IMR-90 (cell line): ENCODE data around the gene CCSER1. TPM values are rescaled to one million over a fixed set of nuclear protein-coding genes. Genes with fewer than 3 reads are reported as not detected.

Experiments
- ATAC-seq: fragments of 200-7000 bp; cut with Tn5 transposase; 2 replicates; pipeline ENCODE4 v1.9.1; 2020; ENCODE audit warnings: low read depth, mild to moderate bottlenecking, moderate library complexity
- BruUV-seq: library from RNA; stranded (reverse); fragments of 400-500 nt; replicated peaks from 2 replicates; lab custom pipeline; 2021; lab: Mats Ljungman, UMichigan
- CTCF ChIA-PET: fragments of 300-600 bp; formaldehyde crosslinking; extraction: SDS; loops from one replicate; lab custom pipeline; 2021; ENCODE audit warnings: antibody characterized with exemption; lab: Yijun Ruan, JAX
- POLR2A ChIA-PET: fragments of 300-600 bp; sonication (Branson Sonifier 250); formaldehyde crosslinking; loops from one replicate; lab custom pipeline; 2022; ENCODE audit warnings: antibody characterized with exemption; ENCODE audit not compliant: unreplicated experiment; lab: Charles Lee
- DNase-seq: peaks from one replicate; pipeline ENCODE4 v3.0.0; 2013
- H2AFZ ChIP-seq: replicated peaks from 2 replicates; pipeline ENCODE3; 2013; ENCODE audit warnings: low read length, mild to moderate bottlenecking; ENCODE audit not compliant: poor library complexity
- H2AK5ac ChIP-seq: 2 replicates; pipeline ENCODE4 v1.6.1; 2013; ENCODE audit warnings: low read depth, low read length, inconsistent platforms
- H2AK9ac ChIP-seq: replicated peaks from 2 replicates; pipeline ENCODE3; 2013; ENCODE audit warnings: mild to moderate bottlenecking, low read depth, low read length, moderate library complexity; ENCODE audit not compliant: poor library complexity
- H2BK120ac ChIP-seq: 2 replicates; pipeline ENCODE4 v1.6.1; 2013; ENCODE audit warnings: low read depth, low read length, inconsistent platforms
- H2BK15ac ChIP-seq: 3 replicates; pipeline ENCODE4 v1.6.1; 2013; ENCODE audit warnings: low read depth, low read length, inconsistent platforms
- H2BK20ac ChIP-seq: 2 replicates; pipeline ENCODE4 v1.6.1; 2013; ENCODE audit warnings: low read depth, mild to moderate bottlenecking, inconsistent platforms, low read length, moderate library complexity
- H2BK5ac ChIP-seq: 2 replicates; pipeline ENCODE4 v1.6.1; 2013; ENCODE audit warnings: mild to moderate bottlenecking, low read depth, low read length, inconsistent platforms; ENCODE audit not compliant: poor library complexity, severe bottlenecking
- H3K14ac ChIP-seq: replicated peaks from 2 replicates; pipeline ENCODE4 v1.6.1; 2013; ENCODE audit warnings: low read depth, low read length, inconsistent platforms
- H3K18ac ChIP-seq: 2 replicates; pipeline ENCODE4 v1.6.1; 2013; ENCODE audit warnings: low read depth, low read length, control low read depth
- H3K23ac ChIP-seq: 2 replicates; pipeline ENCODE4 v1.6.1; 2013; ENCODE audit warnings: low read depth, low read length, inconsistent platforms
- H3K27ac ChIP-seq: 2 replicates; pipeline ENCODE4 v1.5.1; 2013; ENCODE audit warnings: mild to moderate bottlenecking, control low read depth, low read length; ENCODE audit not compliant: insufficient read depth
- H3K27me3 ChIP-seq: 2 replicates; pipeline ENCODE4 v1.6.1; 2013; ENCODE audit warnings: low read length; ENCODE audit not compliant: control insufficient read depth, insufficient read depth
- H3K36me3 ChIP-seq: 2 replicates; pipeline ENCODE4 v1.6.1; 2013; ENCODE audit warnings: low read length, mixed read lengths; ENCODE audit not compliant: control insufficient read depth, insufficient read depth
- H3K4ac ChIP-seq: 2 replicates; pipeline ENCODE4 v1.6.1; 2013; ENCODE audit warnings: low read depth, low read length, inconsistent platforms
- H3K4me1 ChIP-seq: 2 replicates; pipeline ENCODE4 v1.6.1; 2013; ENCODE audit warnings: low read length, mixed read lengths; ENCODE audit not compliant: control insufficient read depth, insufficient read depth
- H3K4me2 ChIP-seq: 2 replicates; pipeline ENCODE4 v1.6.1; 2013; ENCODE audit warnings: low read depth, mild to moderate bottlenecking, control low read depth, low read length, moderate library complexity
- H3K4me3 ChIP-seq: 2 replicates; pipeline ENCODE4 v1.5.1; 2013; ENCODE audit warnings: low read depth, mild to moderate bottlenecking, control low read depth, low read length, moderate library complexity; ENCODE audit not compliant: insufficient read depth
- H3K56ac ChIP-seq: 2 replicates; pipeline ENCODE4 v1.6.1; 2013; ENCODE audit warnings: low read length, inconsistent platforms; ENCODE audit not compliant: insufficient read depth; ENCODE audit errors: extremely low read depth
- H3K79me1 ChIP-seq, 2 experiments: 2 replicates each; pipeline ENCODE4 v1.6.1; 2013; ENCODE audit warnings: low read length in 2 of 2, inconsistent platforms in 1 of 2, low read depth in 1 of 2
- H3K9ac ChIP-seq: 2 replicates; pipeline ENCODE4 v1.6.1; 2013; ENCODE audit warnings: low read depth, low read length, control low read depth
- H3K9me1 ChIP-seq: 2 replicates; pipeline ENCODE4 v1.6.1; 2013; ENCODE audit warnings: low read length, inconsistent platforms; ENCODE audit not compliant: insufficient read depth
- H3K9me3 ChIP-seq: 2 replicates; pipeline ENCODE4 v1.6.1; 2013; ENCODE audit warnings: low read length; ENCODE audit not compliant: control insufficient read depth, insufficient read depth
- H4K20me1 ChIP-seq: 2 replicates; pipeline ENCODE4 v1.6.1; 2013; ENCODE audit warnings: low read length, inconsistent platforms; ENCODE audit not compliant: insufficient read depth
- H4K5ac ChIP-seq: 2 replicates; pipeline ENCODE4 v1.6.1; 2013; ENCODE audit warnings: mild to moderate bottlenecking, low read depth, low read length, control low read depth
- H4K8ac ChIP-seq, 2 experiments: 2 replicates each; pipeline ENCODE4 v1.6.1; 2013; ENCODE audit warnings: low read depth in 2 of 2, low read length in 2 of 2, control low read depth in 1 of 2, inconsistent platforms in 1 of 2
- H4K91ac ChIP-seq: 2 replicates; pipeline ENCODE4 v1.6.1; 2013; ENCODE audit warnings: low read depth, low read length, inconsistent platforms; ENCODE audit not compliant: insufficient read depth
- BHLHE40 ChIP-seq: fragments of 150-350 bp; IDR thresholded peaks from 2 replicates; pipeline ENCODE4 v1.6.1; 2016; ENCODE audit warnings: mild to moderate bottlenecking, low read depth, low read length
- CEBPB ChIP-seq: IDR thresholded peaks from 2 replicates; pipeline ENCODE4 v1.6.1; 2012; ENCODE audit warnings: low read depth, low read length, improper control_type of control experiment
- FOS ChIP-seq: fragments of 150-350 bp; IDR thresholded peaks from 2 replicates; pipeline ENCODE4 v1.6.1; 2016; ENCODE audit warnings: low read depth, low read length
- MAFK ChIP-seq: IDR thresholded peaks from 2 replicates; pipeline ENCODE4 v1.6.1; 2012; ENCODE audit warnings: low read depth, low read length, improper control_type of control experiment
- MXI1 ChIP-seq: IDR thresholded peaks from 2 replicates; pipeline ENCODE4 v1.6.1; 2012; ENCODE audit warnings: low read depth, mild to moderate bottlenecking, low read length, moderate library complexity, borderline replicate concordance
- NFE2L2 ChIP-seq: fragments of 150-350 bp; IDR thresholded peaks from 2 replicates; pipeline ENCODE4 v1.6.1; 2016; ENCODE audit warnings: low read depth, mild to moderate bottlenecking, low read length
- POLR2A ChIP-seq: IDR thresholded peaks from 2 replicates; pipeline ENCODE4 v1.6.1; 2012; ENCODE audit warnings: mild to moderate bottlenecking, low read depth, low read length
- RAD21 ChIP-seq: IDR thresholded peaks from 2 replicates; pipeline ENCODE4 v1.6.1; 2012; ENCODE audit warnings: low read length, improper control_type of control experiment
- RCOR1 ChIP-seq: IDR thresholded peaks from 2 replicates; pipeline ENCODE4 v1.6.1; 2012; ENCODE audit warnings: mild to moderate bottlenecking, low read length, improper control_type of control experiment; ENCODE audit not compliant: insufficient replicate concordance
- WGBS, 2 experiments: methylation state at CpG; one replicate each; pipeline versions ENCODE4 v1.1.5 to v1.1.7; 2013; ENCODE audit warnings: missing lambda C conversion rate in 2 of 2; ENCODE audit not compliant: insufficient read length in 1 of 2; ENCODE audit errors: extremely low coverage in 2 of 2; 5-methylcytosine and 5-hydroxymethylcytosine counted together
- dilution Hi-C: fragments of 300-500 bp; cut with HindIII; formaldehyde crosslinking; loops from one replicate; pipeline ENCODE4 v1.14.3; 2018; ENCODE audit warnings: low sequenced_read_pairs; ENCODE audit not compliant: unreplicated experiment
- in situ Hi-C: fragments of 300-500 bp; cut with MboI; formaldehyde crosslinking; loops from 3 replicates; pipeline ENCODE4 v1.14.3; 2019; ENCODE audit warnings: low sequenced_read_pairs, inconsistent platforms, mixed read lengths
- intact Hi-C: fragments of 100-400 bp; cut with micrococcal nuclease; formaldehyde crosslinking; loops from 2 replicates; pipeline ENCODE4 v1.10.0; 2022
- polyA plus RNA-seq, 3 experiments: library from polyadenylated mRNA; depleted of rRNA; stranded (reverse); fragments of >200 nt; gene quantifications; 2 replicates each; pipeline ENCODE4 v1.2.3, GENCODE V29; 2012; ENCODE audit warnings: low replicate concordance in 1 of 3
- total RNA-seq: library from RNA; depleted of rRNA; stranded (reverse); fragments of >200 nt; gene quantifications from 2 replicates; pipeline ENCODE4 v1.2.3, GENCODE V29; 2012
- TF ChIP-seq, protein P1 (sequence below): fragments of 150-350 bp; IDR thresholded peaks from 2 replicates; pipeline ENCODE4 v1.6.1; 2016; ENCODE audit warnings: low read depth, mild to moderate bottlenecking, low read length, moderate library complexity, borderline replicate concordance
- TF ChIP-seq, protein P2 (sequence below): conservative IDR thresholded peaks from 2 replicates; pipeline ENCODE4 v1.5.1; 2012; ENCODE audit warnings: mild to moderate bottlenecking, low read depth, low read length, improper control_type of control experiment
- TF ChIP-seq, protein P3 (sequence below): fragments of 150-350 bp; IDR thresholded peaks from 2 replicates; pipeline ENCODE4 v1.6.1; 2017; ENCODE audit warnings: mild to moderate bottlenecking, antibody characterized with exemption, low read length, low read depth

Gene CCSER1
- total and polyA plus RNA-seq, 2 of the 4 experiments (the other 2 are of a cell fraction) = not detected

DNA sequence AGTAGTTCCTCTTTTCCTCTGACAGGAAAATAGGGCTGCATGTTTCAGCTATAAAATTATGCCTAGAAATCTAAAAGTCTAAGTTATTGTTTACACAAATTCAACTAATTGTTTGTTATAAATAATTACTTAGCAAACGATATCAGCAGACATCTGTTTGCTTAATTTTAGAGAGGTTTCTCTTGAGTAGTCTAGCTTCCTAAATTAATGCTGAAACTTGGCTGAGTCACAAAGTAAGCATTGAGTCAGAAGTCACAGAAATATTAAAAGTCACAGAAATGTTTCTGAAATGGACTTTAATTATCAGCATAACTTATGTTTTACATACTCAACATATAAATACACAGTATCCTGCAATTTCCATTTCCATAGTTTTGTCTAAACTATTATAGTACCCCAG lies 1044.0 kb downstream of the CCSER1 start:
- ATAC-seq = no peak
- Histone ChIP-seq H3K9me1 (no peaks in the 10 kb centered on the region), H2AFZ (no peak overlapping the region), H3K14ac (no peak overlapping the region), H3K4me3 (no peak overlapping the region), H3K4ac (no peak overlapping the region), H3K4me1 (no peaks in the 10 kb centered on the region), H4K91ac (no peak overlapping the region), H4K5ac (no peak overlapping the region), H4K8ac (no peak overlapping the region), H4K20me1 (no peaks in the 10 kb centered on the region), H3K4me2 (no peak overlapping the region), H3K79me1 (no peaks in the 10 kb centered on the region), H3K9ac (no peak overlapping the region), H3K27ac (no peak overlapping the region), H3K56ac (no peak overlapping the region), H3K23ac (no peak overlapping the region), H2AK5ac (no peak overlapping the region), H2BK20ac (no peak overlapping the region), H3K9me3 (0 out of 2 replicates have a peak, but pooled peaks cover 2% of the 10 kb centered on the region), H2AK9ac (no peak overlapping the region), H2BK120ac (no peak overlapping the region), H3K27me3 (no peaks in the 10 kb centered on the region), H3K36me3 (no peaks in the 10 kb centered on the region), H3K18ac (no peak overlapping the region), H2BK15ac (no peak overlapping the region), H2BK5ac (no peak overlapping the region)
- WGBS, 2 experiments = no CpG with 5 or more reads among the region's 1 CpG
- dilution Hi-C loops = no loop called here
- in situ Hi-C loops = no loop called here
- DNase-seq = no peak
- POLR2A ChIA-PET = no interaction called here
- BruUV-seq = no TSS peak
- CTCF ChIA-PET = no interaction called here
- intact Hi-C loops = no loop called here
- no peak for TF ChIP-seq MXI1
- TF ChIP-seq BHLHE40 = no peak
- TF ChIP-seq NFE2L2 = no peak
- no peak for TF ChIP-seq CEBPB
- no peak for TF ChIP-seq RAD21
- TF ChIP-seq, protein P1, sequence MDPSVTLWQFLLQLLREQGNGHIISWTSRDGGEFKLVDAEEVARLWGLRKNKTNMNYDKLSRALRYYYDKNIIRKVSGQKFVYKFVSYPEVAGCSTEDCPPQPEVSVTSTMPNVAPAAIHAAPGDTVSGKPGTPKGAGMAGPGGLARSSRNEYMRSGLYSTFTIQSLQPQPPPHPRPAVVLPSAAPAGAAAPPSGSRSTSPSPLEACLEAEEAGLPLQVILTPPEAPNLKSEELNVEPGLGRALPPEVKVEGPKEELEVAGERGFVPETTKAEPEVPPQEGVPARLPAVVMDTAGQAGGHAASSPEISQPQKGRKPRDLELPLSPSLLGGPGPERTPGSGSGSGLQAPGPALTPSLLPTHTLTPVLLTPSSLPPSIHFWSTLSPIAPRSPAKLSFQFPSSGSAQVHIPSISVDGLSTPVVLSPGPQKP = no peak
- TF ChIP-seq POLR2A = no peak
- no peak for TF ChIP-seq MAFK
- no peak for TF ChIP-seq FOS
- TF ChIP-seq, protein P2, sequence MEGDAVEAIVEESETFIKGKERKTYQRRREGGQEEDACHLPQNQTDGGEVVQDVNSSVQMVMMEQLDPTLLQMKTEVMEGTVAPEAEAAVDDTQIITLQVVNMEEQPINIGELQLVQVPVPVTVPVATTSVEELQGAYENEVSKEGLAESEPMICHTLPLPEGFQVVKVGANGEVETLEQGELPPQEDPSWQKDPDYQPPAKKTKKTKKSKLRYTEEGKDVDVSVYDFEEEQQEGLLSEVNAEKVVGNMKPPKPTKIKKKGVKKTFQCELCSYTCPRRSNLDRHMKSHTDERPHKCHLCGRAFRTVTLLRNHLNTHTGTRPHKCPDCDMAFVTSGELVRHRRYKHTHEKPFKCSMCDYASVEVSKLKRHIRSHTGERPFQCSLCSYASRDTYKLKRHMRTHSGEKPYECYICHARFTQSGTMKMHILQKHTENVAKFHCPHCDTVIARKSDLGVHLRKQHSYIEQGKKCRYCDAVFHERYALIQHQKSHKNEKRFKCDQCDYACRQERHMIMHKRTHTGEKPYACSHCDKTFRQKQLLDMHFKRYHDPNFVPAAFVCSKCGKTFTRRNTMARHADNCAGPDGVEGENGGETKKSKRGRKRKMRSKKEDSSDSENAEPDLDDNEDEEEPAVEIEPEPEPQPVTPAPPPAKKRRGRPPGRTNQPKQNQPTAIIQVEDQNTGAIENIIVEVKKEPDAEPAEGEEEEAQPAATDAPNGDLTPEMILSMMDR = no peak
- TF ChIP-seq RCOR1 = no peak
- TF ChIP-seq, protein P3, sequence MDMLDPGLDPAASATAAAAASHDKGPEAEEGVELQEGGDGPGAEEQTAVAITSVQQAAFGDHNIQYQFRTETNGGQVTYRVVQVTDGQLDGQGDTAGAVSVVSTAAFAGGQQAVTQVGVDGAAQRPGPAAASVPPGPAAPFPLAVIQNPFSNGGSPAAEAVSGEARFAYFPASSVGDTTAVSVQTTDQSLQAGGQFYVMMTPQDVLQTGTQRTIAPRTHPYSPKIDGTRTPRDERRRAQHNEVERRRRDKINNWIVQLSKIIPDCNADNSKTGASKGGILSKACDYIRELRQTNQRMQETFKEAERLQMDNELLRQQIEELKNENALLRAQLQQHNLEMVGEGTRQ = no peak
